IPS-18c (cell line): ENCODE measurements around the gene IPO11.

ENCODE experiments used
- H3K4me3 ChIP-seq: 2 replicates; pipeline ENCODE4 v1.7.0; 2013; ENCODE audit warnings: low read depth, mild to moderate bottlenecking, low read length, moderate library complexity; ENCODE audit not compliant: insufficient read depth
- H3K9me3 ChIP-seq: one replicate; pipeline ENCODE4 v1.6.1; 2013; ENCODE audit warnings: mild to moderate bottlenecking, low read length, moderate library complexity; ENCODE audit not compliant: control insufficient read depth, insufficient read depth

The IPO11 gene

GRCh38 chr5:62412549-62413329, at the start of gene IPO11:
Gene IPO11 (plus strand): TSS chr5:62412763. CDS start chr5:62437280, 24,517 bp downstream.
- Histone ChIP-seq H3K9me3 (no peaks in the 10 kb centered on the region), H3K4me3 (peak within 1 kb of the TSS; percentile 98)

DNA sequence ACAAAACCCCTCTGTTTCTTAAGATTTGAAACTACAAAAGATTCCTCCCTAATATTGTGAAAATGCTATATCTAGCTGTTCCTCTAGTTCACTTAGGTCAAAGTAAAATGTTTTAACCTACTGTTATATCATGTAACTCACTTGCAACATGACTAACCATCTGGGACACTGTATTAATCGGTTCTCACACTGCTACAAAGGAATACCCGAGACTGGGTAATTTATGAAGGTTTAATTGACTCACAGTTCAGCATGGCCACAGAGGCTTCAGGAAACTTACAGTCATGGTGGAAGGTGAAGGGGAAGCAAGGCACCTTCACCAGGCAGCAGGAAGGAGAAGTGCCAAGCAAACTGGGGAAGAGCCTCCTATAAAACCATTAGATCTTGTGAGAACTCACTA, 43.5 kb upstream of the IPO11 start:
- Histone ChIP-seq H3K4me3 (no peak overlapping the region), H3K9me3 (no peaks in the 10 kb centered on the region)

DNA sequence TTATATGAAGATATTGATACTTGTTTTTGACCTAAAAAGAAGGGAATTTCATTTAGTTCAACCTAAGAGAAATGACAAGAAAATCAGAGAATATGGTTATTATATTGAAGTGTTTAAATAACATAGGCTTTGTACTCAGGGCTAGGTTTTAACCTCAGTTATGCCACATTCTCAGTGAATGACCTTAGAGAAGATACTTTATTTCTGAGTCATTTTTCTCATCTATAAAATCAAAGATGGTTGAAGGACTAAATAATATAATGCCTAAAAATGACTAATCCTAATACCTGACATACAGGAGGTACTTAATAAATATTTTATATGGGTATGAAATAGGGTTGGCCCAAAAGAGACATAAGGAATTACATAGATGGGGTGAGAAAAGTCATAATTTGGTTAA, 41.2 kb upstream of the IPO11 start:
- no peak overlapping the region for H3K4me3 ChIP-seq
- H3K9me3 ChIP-seq, result no peaks in the 10 kb centered on the region

- no peaks in the 10 kb centered on the region for H3K9me3 ChIP-seq
- H3K4me3 ChIP-seq, result no peak overlapping the region
Observed at GRCh38 chr5:62372600-62372999, 40.0 kb upstream of the IPO11 start.

DNA sequence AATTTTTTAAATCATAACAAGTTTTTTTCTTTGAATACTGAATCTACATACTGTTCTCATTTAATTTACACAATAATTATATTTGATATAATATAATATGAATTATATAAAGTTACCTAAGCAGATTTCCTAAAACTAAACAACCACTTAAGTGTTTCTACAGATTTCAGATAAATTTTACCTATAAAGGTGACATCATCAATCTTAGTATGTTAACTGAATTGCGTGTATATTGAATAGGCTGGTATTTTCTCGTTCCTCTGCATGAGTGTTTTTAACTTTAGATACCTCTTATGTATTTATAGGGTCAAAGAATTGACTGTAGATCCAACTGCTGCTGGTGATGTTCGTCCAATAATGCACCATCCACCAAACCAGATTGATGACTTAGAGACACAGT, 39.2 kb upstream of the IPO11 start:
- no peak overlapping the region for H3K4me3 ChIP-seq

DNA sequence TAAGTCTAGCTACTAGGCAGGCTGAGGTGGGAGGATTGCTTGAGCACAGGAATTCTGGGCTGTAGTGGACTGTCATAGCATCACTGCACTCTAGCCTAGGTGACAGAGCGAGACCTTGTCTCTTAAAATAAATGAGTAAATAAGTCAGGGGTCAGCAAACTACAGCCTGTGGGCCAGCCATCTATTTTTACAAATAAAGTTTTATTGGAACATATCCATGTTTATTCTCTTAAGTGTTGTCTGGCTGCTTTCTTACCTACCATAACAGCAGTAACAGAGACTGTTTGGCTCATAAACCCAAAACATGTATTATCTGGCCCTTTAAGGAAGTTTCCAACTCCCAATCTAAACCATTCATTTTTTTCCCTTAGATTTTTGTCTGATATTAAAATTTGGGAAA, 38.5 kb upstream of the IPO11 start:
- Histone ChIP-seq H3K9me3 (no peaks in the 10 kb centered on the region), H3K4me3 (no peak overlapping the region)

More for the DNA sequence above, 39.2 kb upstream of the IPO11 start:
- no peaks in the 10 kb centered on the region for H3K9me3 ChIP-seq

DNA sequence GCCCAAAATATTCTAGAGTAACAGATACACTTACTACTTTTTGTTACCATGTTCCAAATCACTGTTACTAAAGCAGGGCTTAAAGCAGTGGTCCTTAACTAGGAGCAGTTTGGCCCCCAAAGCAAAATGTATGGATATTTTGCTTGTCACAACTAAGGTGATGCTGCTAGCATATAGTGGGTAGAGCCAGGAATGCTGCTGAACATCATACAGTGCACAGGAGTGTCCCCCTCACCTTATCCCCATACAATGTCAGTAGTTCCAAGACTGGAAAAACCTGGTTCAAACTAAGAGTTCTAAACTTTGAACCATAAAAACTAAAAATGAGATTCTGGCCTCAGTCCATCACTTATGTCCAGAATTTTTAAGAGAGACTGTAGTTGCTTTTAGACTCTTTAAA, 36.9 kb upstream of the IPO11 start:
- H3K4me3 ChIP-seq, result no peak overlapping the region
- H3K9me3 ChIP-seq, result no peaks in the 10 kb centered on the region

DNA sequence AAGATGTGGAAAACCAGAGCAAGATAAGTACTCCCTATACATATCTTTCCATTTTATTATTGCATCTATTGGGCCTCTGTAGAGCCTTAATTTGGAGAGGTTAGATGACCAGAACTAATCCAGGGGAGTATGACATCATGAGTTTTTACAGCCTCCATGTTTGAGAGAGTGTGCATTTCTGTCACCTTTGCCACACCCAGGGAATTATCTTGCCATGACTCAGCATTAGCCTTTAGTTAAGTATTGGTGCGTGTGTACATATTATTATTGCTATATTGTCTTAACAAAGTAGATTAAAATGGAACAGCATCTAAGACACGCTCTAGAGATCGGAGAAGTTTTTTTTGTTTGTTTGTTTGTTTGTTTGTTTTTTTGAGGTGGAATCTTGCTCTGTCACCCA, 36.5 kb upstream of the IPO11 start:
- Histone ChIP-seq H3K4me3 (no peak overlapping the region), H3K9me3 (no peaks in the 10 kb centered on the region)

- no peaks in the 10 kb centered on the region for H3K9me3 ChIP-seq
- H3K4me3 ChIP-seq, result no peak overlapping the region
Observed at GRCh38 chr5:62385131-62385530, 27.4 kb upstream of the IPO11 start.

GRCh38 chr5:62385816-62386400, 26.7 kb upstream of the IPO11 start:
- no peaks in the 10 kb centered on the region for H3K9me3 ChIP-seq
- no peak overlapping the region for H3K4me3 ChIP-seq

GRCh38 chr5:62386824-62387223, 25.7 kb upstream of the IPO11 start:
- Histone ChIP-seq H3K4me3 (no peak overlapping the region), H3K9me3 (no peaks in the 10 kb centered on the region)

- Histone ChIP-seq H3K4me3 (no peak overlapping the region), H3K9me3 (no peaks in the 10 kb centered on the region)
Observed at GRCh38 chr5:62395210-62395950, 17.2 kb upstream of the IPO11 start.

DNA sequence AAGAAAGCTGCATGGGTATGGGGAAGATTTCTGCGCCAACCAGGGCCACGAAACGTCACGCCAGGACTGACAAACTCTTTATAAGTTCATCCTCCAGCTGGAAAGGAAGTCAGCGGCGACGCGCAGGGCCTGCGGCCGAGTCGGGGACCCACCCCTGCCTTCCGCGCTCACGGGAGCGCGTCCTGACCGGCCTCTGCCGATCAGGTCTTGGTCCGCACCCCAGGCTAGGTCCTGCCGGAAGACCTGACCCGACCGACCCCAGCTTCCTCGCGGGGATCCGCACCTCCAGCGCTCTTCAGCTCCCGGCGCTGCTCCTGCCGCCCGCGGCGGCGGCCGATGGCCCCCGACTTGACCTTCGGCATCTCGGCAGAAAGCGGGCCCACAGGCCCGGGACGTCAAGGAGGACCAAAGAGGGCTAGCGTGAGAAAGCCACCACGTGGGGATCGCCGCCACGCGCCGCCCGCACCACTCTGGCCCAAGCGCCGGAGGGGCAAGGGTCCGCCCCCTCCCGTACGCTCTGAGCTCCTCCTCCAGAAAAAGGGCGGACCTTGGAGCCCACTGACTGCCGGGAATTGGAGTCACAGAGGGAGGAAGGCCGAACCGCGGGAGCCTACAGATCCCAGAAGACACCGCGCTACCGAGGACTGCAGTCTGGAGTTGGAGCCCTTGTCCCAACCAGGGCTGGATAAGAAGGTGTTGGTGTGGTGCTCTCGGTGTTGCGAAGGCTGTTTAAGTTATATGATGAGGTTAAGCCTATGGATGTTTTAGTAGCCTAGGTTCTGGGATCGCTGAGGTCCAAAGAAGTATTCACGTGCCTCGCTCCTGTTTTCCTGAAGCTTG, 8.9 kb upstream of the IPO11 start, which contains the start of gene DIMT1:
Gene DIMT1 (minus strand): TSS at position 495 of the 840 bp plus-strand sequence. CDS start 133 bp downstream, at position 362.
- H3K9me3 ChIP-seq, result no peaks in the 10 kb centered on the region
- H3K4me3 ChIP-seq, result peak within 1 kb of the TSS; percentile 95

GRCh38 chr5:62413711-62414110, 1.1 kb downstream of the IPO11 start:
- Histone ChIP-seq H3K4me3 (peak overlapping the region; percentile 98), H3K9me3 (no peaks in the 10 kb centered on the region)

DNA sequence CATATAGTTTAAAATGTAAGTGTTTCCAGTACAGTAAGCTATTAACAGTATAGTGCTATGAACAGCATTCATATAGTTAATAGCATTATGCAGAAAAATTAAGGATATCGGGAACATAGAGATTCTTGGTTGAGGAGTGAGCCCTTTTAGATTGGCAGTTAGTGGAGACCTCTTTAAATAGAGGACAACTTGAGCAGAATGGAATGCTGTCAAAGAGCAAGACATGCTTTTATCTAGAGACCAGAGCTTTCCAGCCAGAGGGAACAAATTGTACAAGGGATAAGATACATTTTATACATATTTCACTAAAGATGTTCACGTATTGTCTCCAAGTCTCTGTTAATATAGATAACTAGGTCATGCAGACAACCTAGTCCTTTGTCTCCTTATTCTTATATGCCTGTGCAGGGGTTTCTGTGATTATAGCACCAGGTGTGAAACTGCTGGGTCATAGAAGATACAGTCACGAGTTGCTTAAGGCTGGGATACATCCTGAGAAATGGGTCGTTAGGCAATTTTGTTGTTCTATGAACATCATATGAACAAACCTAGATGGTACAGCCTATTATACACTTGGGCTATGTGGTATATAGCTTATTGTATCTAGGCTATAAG, 6.0 kb downstream of the IPO11 start:
- Histone ChIP-seq H3K4me3 (no peak overlapping the region), H3K9me3 (no peaks in the 10 kb centered on the region)

DNA sequence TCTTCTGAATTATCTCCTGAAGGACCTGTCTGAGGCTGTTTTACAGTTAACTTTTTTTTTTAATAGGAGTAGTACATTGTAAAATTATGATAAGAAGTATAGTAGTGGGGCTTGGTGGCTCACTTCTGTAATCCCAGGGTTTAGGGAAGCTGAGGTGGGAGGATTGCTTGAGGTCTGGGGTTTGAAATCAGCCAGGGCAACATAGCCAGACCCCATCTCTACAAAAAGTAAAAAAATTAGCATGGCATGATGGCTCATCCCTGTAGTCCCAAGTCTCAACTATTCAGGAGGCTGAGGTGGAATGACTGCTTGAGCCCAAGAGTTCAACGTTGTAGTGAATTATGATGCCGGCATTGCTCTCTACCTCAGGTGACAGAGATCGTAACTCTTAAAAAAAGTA, 7.0 kb downstream of the IPO11 start:
- H3K4me3 ChIP-seq, result no peak overlapping the region
- no peaks in the 10 kb centered on the region for H3K9me3 ChIP-seq

- no peak overlapping the region for H3K4me3 ChIP-seq
- H3K9me3 ChIP-seq, result no peaks in the 10 kb centered on the region
Observed at GRCh38 chr5:62421414-62421813, 8.9 kb downstream of the IPO11 start.
